HepG2 (cell line): ENCODE measurements around the gene ACADS. TPM values are rescaled to one million over a fixed set of nuclear protein-coding genes. Genes with fewer than 3 reads are reported as not detected.

ENCODE experiments used
- TBX2 ChIP-seq: sonication (generic); formaldehyde crosslinking; IDR thresholded peaks from 2 replicates; pipeline ENCODE4 v1.5.0; 2020; ENCODE audit warnings: missing genetic modification reagents, mild to moderate bottlenecking, borderline replicate concordance
- ZNF335 ChIP-seq: sonication (generic); formaldehyde crosslinking; IDR thresholded peaks from 2 replicates; pipeline ENCODE4 v1.4.0; 2020; ENCODE audit warnings: missing genetic modification reagents
- ZNF484 ChIP-seq: sonication (generic); formaldehyde crosslinking; IDR thresholded peaks from 2 replicates; pipeline ENCODE4 v1.5.1; 2020; ENCODE audit warnings: mild to moderate bottlenecking, low read depth, missing genetic modification reagents, borderline replicate concordance
- ZNF83 ChIP-seq: sonication (generic); formaldehyde crosslinking; IDR thresholded peaks from 2 replicates; pipeline ENCODE4 v1.4.0; 2020; ENCODE audit warnings: missing genetic modification reagents, mild to moderate bottlenecking, borderline replicate concordance
- polyA plus RNA-seq, 8 experiments: library from polyadenylated mRNA; depleted of rRNA in 3 of 8; stranded (reverse) in 7 of 8; unstranded in 1 of 8; fragments of >200 nt; fragmentation: Illumina TruSeq in 4 of 8; extraction: Trizol in 4 of 8; gene quantifications; 2 replicates each; pipeline versions ENCODE4 v1.2.1 to v1.2.3, GENCODE V29; 2011 to 2016; ENCODE audit warnings: low read depth in 4 of 8, missing spikeins in 1 of 8, mixed read lengths in 1 of 8; ENCODE audit not compliant: insufficient read depth in 1 of 8
- total RNA-seq, 5 experiments: library from RNA; depleted of rRNA; stranded (reverse); fragments of >200 nt; fragmentation: Illumina TruSeq; extraction: Trizol; gene quantifications; 2 replicates each; pipeline ENCODE4 v1.2.3, GENCODE V29; 2016; ENCODE audit warnings: low read depth in 1 of 5
- TF ChIP-seq, protein P1 (sequence below), 2 experiments: IDR thresholded peaks; 2 replicates each; pipeline ENCODE4 v1.6.1; 2011 to 2012; ENCODE audit warnings: low read length in 2 of 2, borderline replicate concordance in 1 of 2, low read depth in 1 of 2, mild to moderate bottlenecking in 1 of 2, moderate library complexity in 1 of 2
- TF ChIP-seq, protein P2 (sequence below): sonication (generic); formaldehyde crosslinking; IDR thresholded peaks from 2 replicates; pipeline ENCODE4; 2020; ENCODE audit warnings: missing genetic modification reagents, mild to moderate bottlenecking, borderline replicate concordance
- TF ChIP-seq, protein P3 (sequence below): sonication (generic); formaldehyde crosslinking; IDR thresholded peaks from 2 replicates; pipeline ENCODE4 v1.4.0; 2020; ENCODE audit warnings: missing genetic modification reagents, borderline replicate concordance
- TF ChIP-seq, protein P4 (sequence below): IDR thresholded peaks from 2 replicates; pipeline ENCODE4 v1.6.1; 2012; ENCODE audit warnings: low read depth, low read length, improper control_type of control experiment

ACADS gene
- total and polyA plus RNA-seq, 2 of the 13 experiments (the other 11 are each of a cell fraction or from before 2014, with no cell fraction given): 17.4 to 27.7 TPM

DNA sequence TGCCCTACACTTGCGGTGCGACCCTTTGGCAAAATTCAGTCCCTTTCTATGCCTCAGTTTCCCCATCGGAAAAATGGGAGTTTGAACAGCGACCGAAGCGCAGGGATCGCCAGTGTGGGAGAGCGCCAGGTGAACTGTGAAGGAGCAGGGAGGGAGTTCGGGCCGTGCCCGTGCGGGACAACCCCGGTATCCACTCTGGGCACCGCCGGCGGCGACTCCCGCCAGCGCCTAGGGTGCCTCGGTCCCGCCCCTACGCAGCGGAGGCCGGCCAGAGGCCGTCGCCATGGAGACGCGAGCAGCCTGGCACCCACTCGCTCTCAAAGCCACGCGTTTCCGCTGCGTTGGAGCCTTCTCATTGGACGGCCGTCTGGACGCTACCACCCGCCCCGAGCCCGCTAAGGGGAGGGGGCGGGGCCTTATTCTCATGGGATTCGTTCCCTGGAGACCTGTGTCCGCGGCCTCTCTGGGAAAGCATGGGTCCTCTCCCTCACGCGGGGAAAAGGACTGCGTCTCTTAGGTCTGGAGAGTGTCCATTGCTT, 39.4 kb upstream of the ACADS start (continued):
- TF ChIP-seq, protein P1, sequence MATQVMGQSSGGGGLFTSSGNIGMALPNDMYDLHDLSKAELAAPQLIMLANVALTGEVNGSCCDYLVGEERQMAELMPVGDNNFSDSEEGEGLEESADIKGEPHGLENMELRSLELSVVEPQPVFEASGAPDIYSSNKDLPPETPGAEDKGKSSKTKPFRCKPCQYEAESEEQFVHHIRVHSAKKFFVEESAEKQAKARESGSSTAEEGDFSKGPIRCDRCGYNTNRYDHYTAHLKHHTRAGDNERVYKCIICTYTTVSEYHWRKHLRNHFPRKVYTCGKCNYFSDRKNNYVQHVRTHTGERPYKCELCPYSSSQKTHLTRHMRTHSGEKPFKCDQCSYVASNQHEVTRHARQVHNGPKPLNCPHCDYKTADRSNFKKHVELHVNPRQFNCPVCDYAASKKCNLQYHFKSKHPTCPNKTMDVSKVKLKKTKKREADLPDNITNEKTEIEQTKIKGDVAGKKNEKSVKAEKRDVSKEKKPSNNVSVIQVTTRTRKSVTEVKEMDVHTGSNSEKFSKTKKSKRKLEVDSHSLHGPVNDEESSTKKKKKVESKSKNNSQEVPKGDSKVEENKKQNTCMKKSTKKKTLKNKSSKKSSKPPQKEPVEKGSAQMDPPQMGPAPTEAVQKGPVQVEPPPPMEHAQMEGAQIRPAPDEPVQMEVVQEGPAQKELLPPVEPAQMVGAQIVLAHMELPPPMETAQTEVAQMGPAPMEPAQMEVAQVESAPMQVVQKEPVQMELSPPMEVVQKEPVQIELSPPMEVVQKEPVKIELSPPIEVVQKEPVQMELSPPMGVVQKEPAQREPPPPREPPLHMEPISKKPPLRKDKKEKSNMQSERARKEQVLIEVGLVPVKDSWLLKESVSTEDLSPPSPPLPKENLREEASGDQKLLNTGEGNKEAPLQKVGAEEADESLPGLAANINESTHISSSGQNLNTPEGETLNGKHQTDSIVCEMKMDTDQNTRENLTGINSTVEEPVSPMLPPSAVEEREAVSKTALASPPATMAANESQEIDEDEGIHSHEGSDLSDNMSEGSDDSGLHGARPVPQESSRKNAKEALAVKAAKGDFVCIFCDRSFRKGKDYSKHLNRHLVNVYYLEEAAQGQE (IDR thresholded peaks at IDR 0.05; ENCODE audit: borderline replicate concordance in 1 of 2, low read depth in 1 of 2, low read length in 2 of 2): peak in 1 of 2 experiments; percentile 12; a peak in 1 of 4 replicates
- TF ChIP-seq ZNF335 (CRISPR knock-in tag): no peak
- TF ChIP-seq TBX2 (CRISPR knock-in tag): peak; percentile 49; the same call in 1 of the 2 replicates
- TF ChIP-seq ZNF83: no peak
- TF ChIP-seq, protein P2, sequence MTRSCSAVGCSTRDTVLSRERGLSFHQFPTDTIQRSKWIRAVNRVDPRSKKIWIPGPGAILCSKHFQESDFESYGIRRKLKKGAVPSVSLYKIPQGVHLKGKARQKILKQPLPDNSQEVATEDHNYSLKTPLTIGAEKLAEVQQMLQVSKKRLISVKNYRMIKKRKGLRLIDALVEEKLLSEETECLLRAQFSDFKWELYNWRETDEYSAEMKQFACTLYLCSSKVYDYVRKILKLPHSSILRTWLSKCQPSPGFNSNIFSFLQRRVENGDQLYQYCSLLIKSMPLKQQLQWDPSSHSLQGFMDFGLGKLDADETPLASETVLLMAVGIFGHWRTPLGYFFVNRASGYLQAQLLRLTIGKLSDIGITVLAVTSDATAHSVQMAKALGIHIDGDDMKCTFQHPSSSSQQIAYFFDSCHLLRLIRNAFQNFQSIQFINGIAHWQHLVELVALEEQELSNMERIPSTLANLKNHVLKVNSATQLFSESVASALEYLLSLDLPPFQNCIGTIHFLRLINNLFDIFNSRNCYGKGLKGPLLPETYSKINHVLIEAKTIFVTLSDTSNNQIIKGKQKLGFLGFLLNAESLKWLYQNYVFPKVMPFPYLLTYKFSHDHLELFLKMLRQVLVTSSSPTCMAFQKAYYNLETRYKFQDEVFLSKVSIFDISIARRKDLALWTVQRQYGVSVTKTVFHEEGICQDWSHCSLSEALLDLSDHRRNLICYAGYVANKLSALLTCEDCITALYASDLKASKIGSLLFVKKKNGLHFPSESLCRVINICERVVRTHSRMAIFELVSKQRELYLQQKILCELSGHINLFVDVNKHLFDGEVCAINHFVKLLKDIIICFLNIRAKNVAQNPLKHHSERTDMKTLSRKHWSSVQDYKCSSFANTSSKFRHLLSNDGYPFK: no peak
- TF ChIP-seq, protein P3, sequence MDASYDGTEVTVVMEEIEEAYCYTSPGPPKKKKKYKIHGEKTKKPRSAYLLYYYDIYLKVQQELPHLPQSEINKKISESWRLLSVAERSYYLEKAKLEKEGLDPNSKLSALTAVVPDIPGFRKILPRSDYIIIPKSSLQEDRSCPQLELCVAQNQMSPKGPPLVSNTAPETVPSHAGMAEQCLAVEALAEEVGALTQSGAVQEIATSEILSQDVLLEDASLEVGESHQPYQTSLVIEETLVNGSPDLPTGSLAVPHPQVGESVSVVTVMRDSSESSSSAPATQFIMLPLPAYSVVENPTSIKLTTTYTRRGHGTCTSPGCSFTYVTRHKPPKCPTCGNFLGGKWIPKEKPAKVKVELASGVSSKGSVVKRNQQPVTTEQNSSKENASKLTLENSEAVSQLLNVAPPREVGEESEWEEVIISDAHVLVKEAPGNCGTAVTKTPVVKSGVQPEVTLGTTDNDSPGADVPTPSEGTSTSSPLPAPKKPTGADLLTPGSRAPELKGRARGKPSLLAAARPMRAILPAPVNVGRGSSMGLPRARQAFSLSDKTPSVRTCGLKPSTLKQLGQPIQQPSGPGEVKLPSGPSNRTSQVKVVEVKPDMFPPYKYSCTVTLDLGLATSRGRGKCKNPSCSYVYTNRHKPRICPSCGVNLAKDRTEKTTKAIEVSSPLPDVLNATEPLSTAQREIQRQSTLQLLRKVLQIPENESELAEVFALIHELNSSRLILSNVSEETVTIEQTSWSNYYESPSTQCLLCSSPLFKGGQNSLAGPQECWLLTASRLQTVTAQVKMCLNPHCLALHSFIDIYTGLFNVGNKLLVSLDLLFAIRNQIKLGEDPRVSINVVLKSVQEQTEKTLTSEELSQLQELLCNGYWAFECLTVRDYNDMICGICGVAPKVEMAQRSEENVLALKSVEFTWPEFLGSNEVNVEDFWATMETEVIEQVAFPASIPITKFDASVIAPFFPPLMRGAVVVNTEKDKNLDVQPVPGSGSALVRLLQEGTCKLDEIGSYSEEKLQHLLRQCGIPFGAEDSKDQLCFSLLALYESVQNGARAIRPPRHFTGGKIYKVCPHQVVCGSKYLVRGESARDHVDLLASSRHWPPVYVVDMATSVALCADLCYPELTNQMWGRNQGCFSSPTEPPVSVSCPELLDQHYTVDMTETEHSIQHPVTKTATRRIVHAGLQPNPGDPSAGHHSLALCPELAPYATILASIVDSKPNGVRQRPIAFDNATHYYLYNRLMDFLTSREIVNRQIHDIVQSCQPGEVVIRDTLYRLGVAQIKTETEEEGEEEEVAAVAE (CRISPR knock-in tag): no peak
- TF ChIP-seq, protein P4, sequence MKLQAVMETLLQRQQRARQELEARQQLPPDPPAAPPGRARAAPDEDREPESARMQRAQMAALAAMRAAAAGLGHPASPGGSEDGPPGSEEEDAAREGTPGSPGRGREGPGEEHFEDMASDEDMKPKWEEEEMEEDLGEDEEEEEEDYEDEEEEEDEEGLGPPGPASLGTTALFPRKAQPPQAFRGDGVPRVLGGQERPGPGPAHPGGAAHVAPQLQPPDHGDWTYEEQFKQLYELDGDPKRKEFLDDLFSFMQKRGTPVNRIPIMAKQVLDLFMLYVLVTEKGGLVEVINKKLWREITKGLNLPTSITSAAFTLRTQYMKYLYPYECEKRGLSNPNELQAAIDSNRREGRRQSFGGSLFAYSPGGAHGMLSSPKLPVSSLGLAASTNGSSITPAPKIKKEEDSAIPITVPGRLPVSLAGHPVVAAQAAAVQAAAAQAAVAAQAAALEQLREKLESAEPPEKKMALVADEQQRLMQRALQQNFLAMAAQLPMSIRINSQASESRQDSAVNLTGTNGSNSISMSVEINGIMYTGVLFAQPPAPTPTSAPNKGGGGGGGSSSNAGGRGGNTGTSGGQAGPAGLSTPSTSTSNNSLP: no peak
- TF ChIP-seq ZNF484: no peak
